GM18858 (cell line): ENCODE measurements around the gene CACNB3.

ENCODE experiments used
- ATAC-seq: cut with Tn5 transposase; IDR thresholded peaks from one replicate; pipeline ENCODE4 v1.9.1; 2021; ENCODE audit not compliant: unreplicated experiment

Gene CACNB3

GRCh38 chr12:48817873-48818830, at the start of gene CACNB3:
CACNB3 (plus strand) TSS chr12:48818496; CDS start chr12:48818930, 434 bp downstream.
- ATAC-seq = no peak

GRCh38 chr12:48768736-48769135, 49.6 kb upstream of the CACNB3 start:
- no peak for ATAC-seq

GRCh38 chr12:48770756-48771155, 47.5 kb upstream of the CACNB3 start:
- no peak for ATAC-seq

- ATAC-seq = no peak
Observed at GRCh38 chr12:48771588-48772112, 46.6 kb upstream of the CACNB3 start.

GRCh38 chr12:48773686-48774085, 44.6 kb upstream of the CACNB3 start:
- no peak for ATAC-seq

GRCh38 chr12:48774516-48774915, 43.8 kb upstream of the CACNB3 start:
- ATAC-seq = no peak

GRCh38 chr12:48775299-48775698, 43.0 kb upstream of the CACNB3 start:
- ATAC-seq = no peak

GRCh38 chr12:48775991-48776649, 42.2 kb upstream of the CACNB3 start:
- no peak for ATAC-seq

GRCh38 chr12:48776956-48777355, 41.3 kb upstream of the CACNB3 start:
- no peak for ATAC-seq

- no peak for ATAC-seq
Observed at GRCh38 chr12:48777501-48778400, 40.5 kb upstream of the CACNB3 start.

- no peak for ATAC-seq
Observed at GRCh38 chr12:48779869-48780268, 38.4 kb upstream of the CACNB3 start.

- ATAC-seq = no peak
Observed at GRCh38 chr12:48780381-48781025, 37.8 kb upstream of the CACNB3 start.

- no peak for ATAC-seq
Observed at GRCh38 chr12:48781750-48782456, 36.4 kb upstream of the CACNB3 start.

- no peak for ATAC-seq
Observed at GRCh38 chr12:48782457-48783395, 35.6 kb upstream of the CACNB3 start.

GRCh38 chr12:48783432-48783831, 34.9 kb upstream of the CACNB3 start:
- no peak for ATAC-seq

GRCh38 chr12:48786591-48787544, 31.4 kb upstream of the CACNB3 start:
- ATAC-seq = no peak

GRCh38 chr12:48787791-48788523, 30.3 kb upstream of the CACNB3 start:
- ATAC-seq = no peak
